ENCODE data around the gene FSTL4.

- TF ChIP-seq CTCF (IDR thresholded peaks at IDR 0.05), result no peak
- TF ChIP-seq POLR2AphosphoS5 (IDR thresholded peaks at IDR 0.05), result no peak
- no peak for TF ChIP-seq POLR2A (IDR thresholded peaks at IDR 0.05)
Measured at GRCh38 chr5:133569347-133569746, 43.0 kb downstream of the FSTL4 start.
